Measurements from ENCODE around the gene BICDL1. TPM values are rescaled to one million over a fixed set of nuclear protein-coding genes. Genes with fewer than 3 reads are reported as not detected.

BICDL1 gene
- total and polyA plus RNA-seq, 2 donors (not counting 3 experiments of a cell fraction or from before 2014, with no cell fraction given): 0.19 TPM; not detected in 1

DNA sequence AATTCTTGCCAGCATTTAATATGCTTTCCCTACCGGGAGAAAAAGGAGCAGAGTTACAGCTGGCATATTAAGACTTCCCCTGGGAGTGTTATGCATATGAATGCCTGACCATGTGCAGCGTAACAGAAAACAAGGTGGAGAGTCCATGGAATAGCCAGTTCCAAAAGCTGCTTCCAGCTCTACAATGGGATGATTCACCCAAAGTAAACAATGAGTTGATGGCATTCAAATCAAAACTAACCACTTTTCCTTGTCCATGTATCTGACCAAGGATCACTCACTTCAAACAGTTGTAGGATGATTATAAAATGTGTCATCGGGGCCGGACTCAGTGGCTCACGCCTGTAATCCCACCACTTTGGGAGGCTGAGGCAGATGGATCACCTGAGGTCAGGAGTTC, 48.1 kb upstream of the BICDL1 start:
- no peak overlapping the region for H3K27ac ChIP-seq (ENCODE audit: insufficient read depth, low read depth, low read length)
- no peaks in the 10 kb centered on the region for H3K9me1 ChIP-seq (replicated peaks; ENCODE audit: control insufficient read depth, extremely low read depth, insufficient read depth, low read length)
- no peak overlapping the region for H3K4me3 ChIP-seq (replicated peaks in 1 of 3; ENCODE audit: insufficient read depth in 1 of 3, low read depth in 1 of 3, low read length in 3 of 3)
- no peak overlapping the region for H3K9ac ChIP-seq (replicated peaks; ENCODE audit: extremely low read depth, insufficient read depth, low read length)
- no TSS peak for BruUV-seq (replicated peaks)
- DNase-seq (ENCODE audit: low read depth, low spot score) (peak; percentile 20), FAIRE-seq (peak; percentile 46)
- ChIA-PET POLR2A (no interaction called here), CTCF (interaction anchor here (1.9 kb wide), 1 partner anchor 282 kb away, joined by 6 read pairs; no protein-coding TSS in a partner anchor)
- H3K79me2 ChIP-seq (ENCODE audit: control insufficient read depth, insufficient read depth, low read length): no peaks in the 10 kb centered on the region
- no peaks in the 10 kb centered on the region for H3K36me3 ChIP-seq (ENCODE audit: control insufficient read depth in 2 of 2, extremely low read depth in 1 of 2, insufficient read depth in 2 of 2, low read length in 2 of 2)
- H2AFZ ChIP-seq (ENCODE audit: low read depth, low read length): no peak overlapping the region
- no peaks in the 10 kb centered on the region for H4K20me1 ChIP-seq (replicated peaks; ENCODE audit: control insufficient read depth, extremely low read depth, insufficient read depth, low read length)
- H3K27me3 ChIP-seq (ENCODE audit: control insufficient read depth in 2 of 2, insufficient read depth in 2 of 2, low read length in 2 of 2): no peaks in the 10 kb centered on the region
- no peaks in the 10 kb centered on the region for H3K9me3 ChIP-seq (replicated peaks; ENCODE audit: control insufficient read depth, insufficient read depth, low read length)
- no peaks in the 10 kb centered on the region for H3K4me1 ChIP-seq (ENCODE audit: control insufficient read depth, extremely low read depth, insufficient read depth, low read length)
- dilution Hi-C loops (cut with MboI; ENCODE audit: extremely low pct_ligation_motif_present, low sequenced_read_pairs) (no loop called here), intact Hi-C loops (cut with micrococcal nuclease) (no loop called here)
- H3K4me2 ChIP-seq (ENCODE audit: insufficient read depth, low read length): no peak overlapping the region
- TF ChIP-seq FOS (IDR thresholded peaks at IDR 0.05; ENCODE audit: borderline replicate concordance, insufficient read depth, low read length) (peak; percentile 78), POLR2AphosphoS5 (IDR thresholded peaks at IDR 0.05; ENCODE audit: insufficient read depth, low read depth, low read length) (no peak)

DNA sequence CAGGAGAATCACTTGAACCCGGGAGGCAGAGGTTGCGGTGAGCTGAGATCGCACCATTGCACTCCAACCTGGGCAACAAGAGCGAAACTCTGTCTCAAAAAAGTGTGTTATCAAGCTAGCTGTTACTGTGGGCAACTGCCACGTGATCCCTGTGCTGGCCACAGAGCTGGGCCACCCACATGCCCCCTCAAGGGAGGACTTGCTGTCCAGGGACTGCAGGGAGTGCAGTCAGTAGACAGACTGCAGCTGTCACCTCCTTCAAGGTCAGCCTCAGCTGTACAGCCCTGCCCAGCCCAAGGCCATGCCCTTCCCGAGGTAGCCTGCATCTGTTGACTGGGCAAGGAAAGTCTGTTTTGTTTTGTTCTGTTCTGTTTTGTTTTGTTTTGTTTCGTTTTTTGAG, 46.6 kb upstream of the BICDL1 start:
- DNase-seq (ENCODE audit: low read depth, low spot score): no peak
- H3K4me2 ChIP-seq (ENCODE audit: insufficient read depth, low read length): no peak overlapping the region
- no peak overlapping the region for H3K9ac ChIP-seq (replicated peaks; ENCODE audit: extremely low read depth, insufficient read depth, low read length)
- CTCF ChIA-PET: interaction anchor here (0.7 kb wide), 1 partner anchor 498 kb away, joined by 3 read pairs; no protein-coding TSS in a partner anchor
- POLR2A ChIA-PET: no interaction called here
- no peaks in the 10 kb centered on the region for H4K20me1 ChIP-seq (replicated peaks; ENCODE audit: control insufficient read depth, extremely low read depth, insufficient read depth, low read length)
- H3K27me3 ChIP-seq (ENCODE audit: control insufficient read depth in 2 of 2, insufficient read depth in 2 of 2, low read length in 2 of 2): no peaks in the 10 kb centered on the region
- H3K27ac ChIP-seq (ENCODE audit: insufficient read depth, low read depth, low read length): no peak overlapping the region
- BruUV-seq (replicated peaks): no TSS peak
- dilution Hi-C loops (cut with MboI; ENCODE audit: extremely low pct_ligation_motif_present, low sequenced_read_pairs): no loop called here
- no peak overlapping the region for H3K4me3 ChIP-seq (replicated peaks in 1 of 3; ENCODE audit: insufficient read depth in 1 of 3, low read depth in 1 of 3, low read length in 3 of 3)
- no peaks in the 10 kb centered on the region for H3K9me1 ChIP-seq (replicated peaks; ENCODE audit: control insufficient read depth, extremely low read depth, insufficient read depth, low read length)
- FAIRE-seq: no peak
- TF ChIP-seq GATA2 (IDR thresholded peaks at IDR 0.05; ENCODE audit: insufficient read depth, insufficient read length, low read depth, low read length) (no peak), JUN (IDR thresholded peaks at IDR 0.05; ENCODE audit: borderline replicate concordance, insufficient read depth, insufficient read length, low read depth) (no peak), POLR2A (IDR thresholded peaks at IDR 0.05; ENCODE audit: low read depth, low read length) (no peak)
- H3K9me3 ChIP-seq (replicated peaks; ENCODE audit: control insufficient read depth, insufficient read depth, low read length): no peaks in the 10 kb centered on the region
- no peak overlapping the region for H2AFZ ChIP-seq (ENCODE audit: low read depth, low read length)
- no peaks in the 10 kb centered on the region for H3K36me3 ChIP-seq (ENCODE audit: control insufficient read depth in 2 of 2, extremely low read depth in 1 of 2, insufficient read depth in 2 of 2, low read length in 2 of 2)
- H3K4me1 ChIP-seq (ENCODE audit: control insufficient read depth, extremely low read depth, insufficient read depth, low read length): no peaks in the 10 kb centered on the region
- intact Hi-C loops (cut with micrococcal nuclease): no loop called here
- no peaks in the 10 kb centered on the region for H3K79me2 ChIP-seq (ENCODE audit: control insufficient read depth, insufficient read depth, low read length)

Data from endothelial cell of umbilical vein (primary cell).